Lung (tissue), 12 donors: ENCODE data around the gene LENG8. TPM values are rescaled to one million over a fixed set of nuclear protein-coding genes. Genes with fewer than 3 reads are reported as not detected.
A peak's percentile ranks its signal among the peaks of the same experiment; 100 is the strongest.

ENCODE experiments used
- ATAC-seq: fragments of 200-7000 bp; cut with Tn5 transposase; one replicate; pipeline ENCODE4 v1.9.1; 2020; ENCODE audit warnings: moderate number of reproducible peaks; ENCODE audit not compliant: insufficient read depth, low FRiP score
- DNase-seq, 3 donors: peaks; one replicate each; pipeline ENCODE4 v3.0.0-alpha.2; 2013 to 2017
- H3K27ac ChIP-seq, 2 donors: one replicate each; pipeline ENCODE4 v1.5.1; 2013; ENCODE audit warnings: mild to moderate bottlenecking in 2 of 2, moderate library complexity in 2 of 2, control low read depth in 1 of 2, inconsistent platforms in 1 of 2, low read depth in 1 of 2, low read length in 1 of 2
- H3K27me3 ChIP-seq, 3 donors: one replicate each; pipeline ENCODE4 v1.5.1; 2013; ENCODE audit warnings: low read length in 2 of 3; ENCODE audit not compliant: control insufficient read depth in 3 of 3, insufficient read depth in 3 of 3
- H3K36me3 ChIP-seq, 4 donors: one replicate each; pipeline ENCODE4 v1.5.1; 2013; ENCODE audit warnings: low read length in 4 of 4, mild to moderate bottlenecking in 1 of 4, moderate library complexity in 1 of 4; ENCODE audit not compliant: control insufficient read depth in 4 of 4, insufficient read depth in 4 of 4
- H3K4me1 ChIP-seq, 5 donors: one replicate each; pipeline ENCODE4 v1.5.1; 2013; ENCODE audit warnings: low read length in 5 of 5, mild to moderate bottlenecking in 2 of 5, moderate library complexity in 1 of 5; ENCODE audit not compliant: control insufficient read depth in 5 of 5, insufficient read depth in 5 of 5
- H3K4me3 ChIP-seq: one replicate; pipeline ENCODE4 v1.5.1; 2013; ENCODE audit warnings: mild to moderate bottlenecking, control low read depth, moderate library complexity
- H3K9ac ChIP-seq, 2 donors: one replicate each; pipeline ENCODE4 v1.5.1; 2013; ENCODE audit warnings: low read length in 2 of 2, control low read depth in 1 of 2; ENCODE audit not compliant: insufficient read depth in 1 of 2
- H3K9me3 ChIP-seq, 4 donors: one replicate each; pipeline ENCODE4 v1.5.1; 2013; ENCODE audit warnings: low read length in 3 of 4, mild to moderate bottlenecking in 1 of 4, moderate library complexity in 1 of 4; ENCODE audit not compliant: control insufficient read depth in 4 of 4, insufficient read depth in 3 of 4
- WGBS, 2 donors: extraction: QIAGEN DNeasy Blood & Tissue Kit; methylation state at CpG; one replicate each; pipeline ENCODE4 v1.1.7; 2013; 5-methylcytosine and 5-hydroxymethylcytosine counted together
- polyA plus RNA-seq, 2 donors: library from polyadenylated mRNA; stranded (reverse); fragments of 200-250 nt; gene quantifications; one replicate each; pipeline ENCODE4 v1.2.1, GENCODE V29; 2013
- total RNA-seq, 2 donors: library from RNA; depleted of rRNA in 1 of 2; stranded (reverse); fragments of >200 nt in 1 of 2; gene quantifications; one replicate each; pipeline ENCODE4 v1.2.1, GENCODE V29; 2014 to 2021
- TF ChIP-seq, protein P1 (sequence below): IDR thresholded peaks from 2 replicates; pipeline ENCODE4 v1.5.1; 2012; ENCODE audit warnings: mild to moderate bottlenecking; ENCODE audit errors: control extremely low read depth, extremely low read depth
- donor health status: control.
- donor health status: control.
- donor health status: Bipolar disorder and iron deficiency.
- donor health status: healthy.
- donor health status: DM: yes; HTN: yes; CAD: no.

The LENG8 gene
- total and polyA plus RNA-seq, 4 donors = 75.1 to 199 (median 113) TPM

DNA sequence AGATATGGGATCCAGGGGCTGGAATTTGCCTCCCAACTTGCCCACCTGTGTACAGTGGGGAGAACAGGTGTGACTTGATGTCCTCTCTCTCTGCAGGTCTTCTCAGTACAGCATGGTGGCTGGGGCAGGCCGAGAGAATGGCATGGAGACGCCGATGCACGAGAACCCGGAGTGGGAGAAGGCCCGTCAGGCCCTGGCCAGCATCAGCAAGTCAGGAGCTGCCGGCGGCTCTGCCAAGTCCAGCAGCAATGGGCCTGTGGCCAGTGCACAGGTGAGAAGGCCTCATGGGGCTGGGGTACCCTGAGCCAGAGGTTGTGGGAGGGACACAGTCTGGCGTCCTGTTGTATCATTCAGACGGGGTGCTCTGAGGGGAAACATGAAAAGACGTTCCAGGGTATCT lies 3.0 kb downstream of the LENG8 start:
- ATAC-seq (no peak), DNase-seq (no peak)
- 88 to 92% methylated on average over 11 of the region's 11 CpGs for WGBS, 2 donors
- H3K4me1 ChIP-seq = peaks cover 10 to 27% (median 12%) of the 10 kb centered on the region in 5 donors
- H3K4me3 ChIP-seq = no peak overlapping the region
- H3K36me3 ChIP-seq = peaks cover 18 to 71% (median 47%) of the 10 kb centered on the region in 4 donors
- TF ChIP-seq, protein P1, sequence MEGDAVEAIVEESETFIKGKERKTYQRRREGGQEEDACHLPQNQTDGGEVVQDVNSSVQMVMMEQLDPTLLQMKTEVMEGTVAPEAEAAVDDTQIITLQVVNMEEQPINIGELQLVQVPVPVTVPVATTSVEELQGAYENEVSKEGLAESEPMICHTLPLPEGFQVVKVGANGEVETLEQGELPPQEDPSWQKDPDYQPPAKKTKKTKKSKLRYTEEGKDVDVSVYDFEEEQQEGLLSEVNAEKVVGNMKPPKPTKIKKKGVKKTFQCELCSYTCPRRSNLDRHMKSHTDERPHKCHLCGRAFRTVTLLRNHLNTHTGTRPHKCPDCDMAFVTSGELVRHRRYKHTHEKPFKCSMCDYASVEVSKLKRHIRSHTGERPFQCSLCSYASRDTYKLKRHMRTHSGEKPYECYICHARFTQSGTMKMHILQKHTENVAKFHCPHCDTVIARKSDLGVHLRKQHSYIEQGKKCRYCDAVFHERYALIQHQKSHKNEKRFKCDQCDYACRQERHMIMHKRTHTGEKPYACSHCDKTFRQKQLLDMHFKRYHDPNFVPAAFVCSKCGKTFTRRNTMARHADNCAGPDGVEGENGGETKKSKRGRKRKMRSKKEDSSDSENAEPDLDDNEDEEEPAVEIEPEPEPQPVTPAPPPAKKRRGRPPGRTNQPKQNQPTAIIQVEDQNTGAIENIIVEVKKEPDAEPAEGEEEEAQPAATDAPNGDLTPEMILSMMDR = no peak
- no peaks in the 10 kb centered on the region for H3K27me3 ChIP-seq
- peak overlapping the region in 1 of 2 donors; percentile 15 for H3K27ac ChIP-seq
- H3K9me3 ChIP-seq = no peaks in the 10 kb centered on the region
- no peak overlapping the region for H3K9ac ChIP-seq

DNA sequence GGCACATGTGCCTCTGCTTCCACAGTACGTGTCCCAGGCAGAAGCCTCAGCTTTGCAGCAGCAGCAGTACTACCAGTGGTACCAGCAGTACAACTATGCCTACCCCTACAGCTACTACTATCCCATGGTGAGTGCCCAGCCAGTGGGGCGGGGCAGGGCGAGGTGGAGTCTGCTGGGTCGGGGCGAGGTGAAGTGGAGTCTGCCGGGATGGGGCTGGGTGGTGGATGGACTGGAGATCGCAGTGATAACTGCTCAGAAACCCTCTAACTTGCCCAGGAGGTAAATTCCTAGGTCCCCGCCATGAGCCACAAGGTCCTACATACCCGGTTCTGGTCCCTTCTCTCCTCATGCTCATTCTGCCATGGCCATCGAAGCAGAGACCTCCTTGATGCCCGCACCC lies 3.6 kb downstream of the LENG8 start:
- no peak overlapping the region for H3K4me3 ChIP-seq
- 92 to 98% methylated on average over 11 of the region's 11 CpGs for WGBS, 2 donors
- no peak for DNase-seq

DNA sequence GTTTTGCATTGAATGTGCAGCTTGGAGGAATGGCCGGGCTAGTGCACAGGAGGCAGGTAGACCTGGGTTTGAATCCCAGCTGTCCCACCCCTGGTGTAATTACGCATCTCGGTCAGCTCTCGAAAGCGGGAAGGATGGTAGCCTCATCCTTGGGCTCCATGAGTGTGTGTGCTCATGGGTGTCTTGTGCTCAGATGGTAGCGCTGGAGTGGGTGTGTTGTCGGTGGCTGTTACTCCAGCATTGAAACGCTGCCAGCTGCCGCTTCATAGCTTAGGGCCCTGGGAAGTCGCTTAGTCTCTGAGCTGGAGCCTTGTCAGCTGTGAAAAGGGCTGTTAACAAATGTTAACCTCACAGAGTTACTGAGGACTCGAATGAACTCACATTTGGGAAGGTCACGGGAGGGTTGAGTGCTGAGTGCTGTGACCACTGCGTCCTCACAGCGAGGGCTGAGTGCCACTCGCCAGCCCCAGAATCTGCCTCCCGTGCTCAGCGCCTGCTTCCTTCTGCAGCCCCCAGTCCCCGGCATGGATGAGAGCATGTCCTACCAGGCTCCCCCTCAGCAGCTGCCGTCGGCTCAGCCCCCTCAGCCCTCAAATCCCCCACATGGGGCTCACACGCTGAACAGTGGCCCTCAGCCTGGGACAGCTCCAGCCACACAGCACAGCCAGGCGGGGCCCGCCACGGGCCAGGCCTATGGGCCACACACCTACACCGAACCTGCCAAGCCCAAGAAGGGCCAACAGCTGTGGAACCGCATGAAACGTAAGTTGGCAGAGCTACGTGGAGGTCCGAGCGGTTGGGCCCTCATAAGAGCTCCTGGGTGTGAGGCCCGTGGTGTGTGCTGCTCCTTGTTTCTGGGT lies 5.2 kb downstream of the LENG8 start:
- no peak overlapping the region for H3K4me3 ChIP-seq
- H3K36me3 ChIP-seq = peaks cover 20 to 87% (median 65%) of the 10 kb centered on the region in 4 donors
- no peak overlapping the region for H3K27ac ChIP-seq
- H3K9ac ChIP-seq = no peak overlapping the region
- TF ChIP-seq, protein P1 = no peak
- no peaks in the 10 kb centered on the region for H3K9me3 ChIP-seq
- DNase-seq (no peak), ATAC-seq (no peak)
- 93% methylated on average over 30 to 31 of the region's 31 CpGs for whole genome bisulfite sequencing, 2 donors
- no peaks in the 10 kb centered on the region for H3K27me3 ChIP-seq
- peaks cover 7 to 22% (median 11%) of the 10 kb centered on the region in 5 donors for H3K4me1 ChIP-seq

More for the DNA sequence above, 3.6 kb downstream of the LENG8 start:
- Histone ChIP-seq H3K4me1 (peaks cover 7 to 21% (median 11%) of the 10 kb centered on the region in 5 donors), H3K27ac (no peak overlapping the region), H3K9ac (no peak overlapping the region), H3K36me3 (peaks cover 20 to 71% (median 50%) of the 10 kb centered on the region in 4 donors), H3K9me3 (no peaks in the 10 kb centered on the region), H3K27me3 (no peaks in the 10 kb centered on the region)
- no peak for ATAC-seq
- TF ChIP-seq, protein P1 = no peak
